Measurements from ENCODE around the gene SLC2A13.
A peak's percentile ranks its signal among the peaks of the same experiment; 100 is the strongest.

SLC2A13 gene

DNA sequence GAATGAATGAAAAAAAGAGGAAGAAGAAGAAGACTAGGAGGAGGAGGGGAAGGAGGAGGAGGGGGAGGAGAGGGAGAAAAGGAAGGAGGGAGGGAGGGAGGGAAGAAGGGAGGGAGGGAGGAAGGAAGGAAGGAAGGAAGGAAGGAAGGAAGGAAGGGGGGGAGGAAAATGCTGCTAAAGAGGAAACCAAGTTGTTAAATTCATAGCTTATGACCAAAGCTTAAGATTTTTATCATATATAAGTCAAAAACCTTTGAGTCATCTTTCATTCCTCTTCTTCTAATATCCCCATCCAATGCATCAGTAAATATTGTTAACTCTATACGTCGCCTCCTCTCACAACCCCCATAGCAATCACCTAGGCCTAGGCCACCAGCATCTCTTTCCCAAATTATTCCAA, 117.3 kb downstream of the SLC2A13 start:
- Histone ChIP-seq H3K4me3 (ENCODE audit: low read depth, low read length) (no peak overlapping the region), H3K9me3 (ENCODE audit: control insufficient read depth, insufficient read depth, low read depth, low read length) (no peaks in the 10 kb centered on the region), H3K4me1 (ENCODE audit: control insufficient read depth, insufficient read depth, low read length) (no peaks in the 10 kb centered on the region), H3K36me3 (ENCODE audit: control insufficient read depth in 2 of 2, insufficient read depth in 1 of 2, low read length in 2 of 2) (no peaks in the 10 kb centered on the region), H3K27ac (ENCODE audit: extremely low read depth, low read depth, low read length) (no peak overlapping the region)
- TF ChIP-seq ZNF121 (tag by site-specific recombination; IDR thresholded peaks at IDR 0.05) (no peak), ZNF785 (tag by site-specific recombination; IDR thresholded peaks at IDR 0.05) (no peak), ZNF558 (tag by site-specific recombination; IDR thresholded peaks at IDR 0.05) (no peak), ZNF155 (tag by site-specific recombination; IDR thresholded peaks at IDR 0.05) (no peak), ZNF654 (tag by site-specific recombination; IDR thresholded peaks at IDR 0.05; ENCODE audit: low read depth) (no peak), ZSCAN30 (tag by site-specific recombination; IDR thresholded peaks at IDR 0.05) (no peak), SALL2 (tag by site-specific recombination; IDR thresholded peaks at IDR 0.05; ENCODE audit: borderline replicate concordance) (no peak), HOXA7 (CRISPR knock-in tag; IDR thresholded peaks at IDR 0.05; ENCODE audit: borderline replicate concordance) (no peak), ZNF23 (tag by site-specific recombination; IDR thresholded peaks at IDR 0.05; ENCODE audit: borderline replicate concordance) (no peak), ZNF600 (tag by site-specific recombination; IDR thresholded peaks at IDR 0.05) (no peak), WT1 (tag by site-specific recombination; IDR thresholded peaks at IDR 0.05) (no peak), ZNF473 (tag by site-specific recombination; IDR thresholded peaks at IDR 0.05) (no peak), ZNF48 (tag by site-specific recombination; IDR thresholded peaks at IDR 0.05) (no peak), MYNN (tag by site-specific recombination; IDR thresholded peaks at IDR 0.05; ENCODE audit: borderline replicate concordance) (no peak), HOXD13 (CRISPR knock-in tag; IDR thresholded peaks at IDR 0.05; ENCODE audit: borderline replicate concordance) (no peak), ZNF501 (tag by site-specific recombination; IDR thresholded peaks at IDR 0.05) (no peak)
- TF ChIP-seq, protein P1, sequence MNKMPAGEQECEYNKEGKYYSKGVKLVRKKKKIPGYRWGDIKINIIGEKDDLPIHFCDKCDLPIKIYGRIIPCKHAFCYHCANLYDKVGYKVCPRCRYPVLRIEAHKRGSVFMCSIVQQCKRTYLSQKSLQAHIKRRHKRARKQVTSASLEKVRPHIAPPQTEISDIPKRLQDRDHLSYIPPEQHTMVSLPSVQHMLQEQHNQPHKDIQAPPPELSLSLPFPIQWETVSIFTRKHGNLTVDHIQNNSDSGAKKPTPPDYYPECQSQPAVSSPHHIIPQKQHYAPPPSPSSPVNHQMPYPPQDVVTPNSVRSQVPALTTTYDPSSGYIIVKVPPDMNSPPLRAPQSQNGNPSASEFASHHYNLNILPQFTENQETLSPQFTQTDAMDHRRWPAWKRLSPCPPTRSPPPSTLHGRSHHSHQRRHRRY (tag by site-specific recombination; IDR thresholded peaks at IDR 0.05) = no peak
- TF ChIP-seq, protein P2, sequence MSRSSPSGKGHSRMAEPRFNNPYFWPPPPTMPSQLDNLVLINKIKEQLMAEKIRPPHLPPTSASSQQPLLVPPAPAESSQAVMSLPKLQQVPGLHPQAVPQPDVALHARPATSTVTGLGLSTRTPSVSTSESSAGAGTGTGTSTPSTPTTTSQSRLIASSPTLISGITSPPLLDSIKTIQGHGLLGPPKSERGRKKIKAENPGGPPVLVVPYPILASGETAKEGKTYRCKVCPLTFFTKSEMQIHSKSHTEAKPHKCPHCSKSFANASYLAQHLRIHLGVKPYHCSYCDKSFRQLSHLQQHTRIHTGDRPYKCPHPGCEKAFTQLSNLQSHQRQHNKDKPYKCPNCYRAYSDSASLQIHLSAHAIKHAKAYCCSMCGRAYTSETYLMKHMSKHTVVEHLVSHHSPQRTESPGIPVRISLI (tag by site-specific recombination; IDR thresholded peaks at IDR 0.05) = no peak
- ChIA-PET CTCF (no interaction called here), POLR2A (no interaction called here)

DNA sequence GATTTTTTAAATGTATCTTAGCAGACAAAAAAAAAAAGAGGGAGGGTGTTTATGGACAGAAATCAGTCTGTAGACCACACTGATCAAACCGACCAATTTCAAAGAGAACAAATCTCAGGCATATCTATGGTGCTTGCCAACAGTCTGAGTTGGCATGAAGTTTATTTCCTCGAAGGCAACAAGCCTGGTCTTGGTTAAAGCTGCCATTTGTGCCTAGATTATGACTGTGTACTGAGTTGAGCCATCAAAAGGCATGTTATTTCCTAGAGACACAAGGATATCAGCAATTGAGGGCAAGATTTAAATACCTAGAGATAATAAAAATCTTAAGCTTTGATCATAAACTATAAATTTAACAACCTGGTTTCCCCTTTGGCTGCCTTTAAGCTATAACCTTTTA, 119.2 kb downstream of the SLC2A13 start:
- ChIA-PET CTCF (interaction anchor here (1.5 kb wide), 1 partner anchor 24 kb away, joined by 10 read pairs; no protein-coding TSS in a partner anchor), POLR2A (no interaction called here)
- no peak overlapping the region for H3K4me3 ChIP-seq (ENCODE audit: low read depth, low read length)
- H3K9me3 ChIP-seq (ENCODE audit: control insufficient read depth, insufficient read depth, low read depth, low read length) = no peaks in the 10 kb centered on the region
- H3K4me1 ChIP-seq (ENCODE audit: control insufficient read depth, insufficient read depth, low read length) = no peaks in the 10 kb centered on the region
- TF ChIP-seq SP3 (tag by site-specific recombination; IDR thresholded peaks at IDR 0.05) (no peak), FEZF1 (tag by site-specific recombination; IDR thresholded peaks at IDR 0.05) (0 out of 2 replicates have a peak, but pooled peaks have one; percentile 18)
- no peak overlapping the region for H3K27ac ChIP-seq (ENCODE audit: extremely low read depth, low read depth, low read length)
- no peaks in the 10 kb centered on the region for H3K36me3 ChIP-seq (ENCODE audit: control insufficient read depth in 2 of 2, insufficient read depth in 1 of 2, low read length in 2 of 2)

- H3K4me1 ChIP-seq (ENCODE audit: control insufficient read depth, insufficient read depth, low read length) = no peaks in the 10 kb centered on the region
- H3K36me3 ChIP-seq (ENCODE audit: control insufficient read depth in 2 of 2, insufficient read depth in 1 of 2, low read length in 2 of 2) = no peaks in the 10 kb centered on the region
- no peak for TF ChIP-seq IKZF3 (tag by site-specific recombination; IDR thresholded peaks at IDR 0.05)
- no peak for TF ChIP-seq ZNF571 (tag by site-specific recombination; IDR thresholded peaks at IDR 0.05)
- TF ChIP-seq GLI2 (tag by site-specific recombination; IDR thresholded peaks at IDR 0.05; ENCODE audit: borderline replicate concordance, low read depth) = no peak
- no peak for TF ChIP-seq ZNF544 (tag by site-specific recombination; IDR thresholded peaks at IDR 0.05)
- no peak for TF ChIP-seq GLIS2 (tag by site-specific recombination; IDR thresholded peaks at IDR 0.05)
- TF ChIP-seq ZBTB21 (tag by site-specific recombination; IDR thresholded peaks at IDR 0.05) = no peak
- no peak for TF ChIP-seq OSR2 (tag by site-specific recombination; IDR thresholded peaks at IDR 0.05)
- TF ChIP-seq ZNF175 (tag by site-specific recombination; IDR thresholded peaks at IDR 0.05) = no peak
- no peak for TF ChIP-seq ZNF302 (tag by site-specific recombination; IDR thresholded peaks at IDR 0.05; ENCODE audit: low read depth)
- TF ChIP-seq ZNF426 (tag by site-specific recombination; IDR thresholded peaks at IDR 0.05) = no peak
- no peak for TF ChIP-seq ZNF37A (tag by site-specific recombination; IDR thresholded peaks at IDR 0.05)
- no peak for TF ChIP-seq ZNF785 (tag by site-specific recombination; IDR thresholded peaks at IDR 0.05)
- TF ChIP-seq ZNF433 (tag by site-specific recombination; IDR thresholded peaks at IDR 0.05; ENCODE audit: low read depth) = no peak
- ChIA-PET POLR2A (no interaction called here), CTCF (no interaction called here)
- H3K4me3 ChIP-seq (ENCODE audit: low read depth, low read length) = no peak overlapping the region
- H3K27ac ChIP-seq (ENCODE audit: extremely low read depth, low read depth, low read length) = no peak overlapping the region
- no peaks in the 10 kb centered on the region for H3K9me3 ChIP-seq (ENCODE audit: control insufficient read depth, insufficient read depth, low read depth, low read length)
Measured at GRCh38 chr12:39984670-39985069, 121.2 kb downstream of the SLC2A13 start.

Data from HEK293 (cell line).